Activated CD8-positive, alpha-beta T cell treated with anti-CD3 and anti-CD28 coated beads for 36 hours (primary cell): ENCODE data around the gene OIP5. TPM values are rescaled to one million over a fixed set of nuclear protein-coding genes. Genes with fewer than 3 reads are reported as not detected.
"Not testable (repeated sequence)": the region's sequence is repeated elsewhere in the genome, so short reads cannot be mapped to it uniquely, and the experiment has no call there.

Experiments used
- ATAC-seq: fragments of 200-7000 bp; cut with Tn5 transposase; one replicate; pipeline ENCODE4 v1.10.0; 2021; ENCODE audit warnings: mild to moderate bottlenecking, moderate library complexity
- CTCF ChIA-PET: fragments of 350-600 bp; sonication (Branson Sonifier 250); formaldehyde crosslinking; loops from one replicate; lab custom pipeline; 2021; ENCODE audit warnings: antibody characterized with exemption; lab: Charles Lee
- POLR2A ChIA-PET: fragments of 350-600 bp; sonication (Branson Sonifier 250); formaldehyde crosslinking; loops from one replicate; lab custom pipeline; 2021; ENCODE audit warnings: antibody characterized with exemption; lab: Charles Lee
- DNase-seq: peaks from one replicate; pipeline ENCODE4 v3.0.0-alpha.2; 2020
- H3K27ac Mint-ChIP-seq: one replicate; pipeline ENCODE4 v1.8.0; 2021; ENCODE audit warnings: mild to moderate bottlenecking, mixed read lengths
- H3K27me3 Mint-ChIP-seq: one replicate; pipeline ENCODE4 v1.8.0; 2021; ENCODE audit warnings: mixed read lengths
- H3K36me3 Mint-ChIP-seq: one replicate; pipeline ENCODE4 v1.8.0; 2021; ENCODE audit warnings: low read depth, mixed read lengths
- H3K4me1 Mint-ChIP-seq: one replicate; pipeline ENCODE4 v1.8.0; 2021; ENCODE audit warnings: low read depth, mixed read lengths
- H3K4me3 Mint-ChIP-seq: one replicate; pipeline ENCODE4 v1.8.0; 2021; ENCODE audit warnings: mild to moderate bottlenecking, moderate library complexity, mixed read lengths
- H3K9me3 Mint-ChIP-seq: one replicate; pipeline ENCODE4 v1.8.0; 2021; ENCODE audit warnings: mixed read lengths
- intact Hi-C: fragments of 100-400 bp; cut with micrococcal nuclease; formaldehyde crosslinking; loops from one replicate; pipeline ENCODE4 v1.10.0; 2022
- total RNA-seq, 2 experiments: library from RNA; stranded (reverse); gene quantifications; one replicate each; pipeline ENCODE4 v1.2.3, GENCODE V29; 2021
- TF ChIP-seq, protein P1 (sequence below): fragments of 200-600 bp; IDR thresholded peaks from one replicate; pipeline ENCODE4 v1.8.0; 2022; ENCODE audit warnings: antibody characterized with exemption, mild to moderate bottlenecking

OIP5 gene
- total RNA-seq, 2 experiments from 2014 or later, result 13.5 to 13.6 TPM

DNA sequence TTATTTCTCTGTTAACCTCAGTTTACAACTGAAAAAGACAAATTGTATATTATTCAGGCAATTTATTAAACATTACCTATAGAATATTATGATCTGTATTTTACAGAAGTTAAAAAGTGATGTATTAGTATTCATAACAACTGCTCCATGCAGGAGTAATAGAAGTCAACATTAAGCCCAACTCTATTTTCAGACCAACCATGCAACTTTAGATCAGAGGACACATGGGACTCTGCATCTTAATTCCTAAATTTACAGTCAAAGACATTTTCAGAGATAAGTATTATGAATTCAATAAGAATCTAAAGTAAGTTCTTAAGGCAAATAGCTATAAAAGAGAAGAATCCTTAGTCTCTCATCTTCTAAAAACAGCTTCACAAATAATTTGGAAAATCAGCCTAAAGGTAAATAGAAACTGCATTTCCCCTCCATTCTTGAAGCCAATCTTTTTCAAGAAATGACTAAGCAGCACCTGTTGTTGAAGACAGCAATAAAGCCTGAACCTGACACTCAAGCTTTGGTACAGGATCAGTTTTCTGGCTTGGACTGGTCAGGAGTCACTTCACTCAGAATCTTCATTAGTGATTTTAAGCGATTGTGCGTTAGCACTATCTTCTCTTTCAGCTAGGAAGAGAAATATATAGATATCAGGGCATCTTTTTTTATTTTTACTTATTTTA, 23.0 kb downstream of the OIP5 start:
- POLR2A ChIA-PET, result interaction anchor here (1.0 to 1.2 kb wide), 2 partner anchors 24 to 28 kb away, joined by 3 read pairs; partner anchors contain the start of gene NUSAP1
- CTCF ChIA-PET, result interaction anchor here (1.4 to 1.7 kb wide), 2 partner anchors 20 to 23 kb away, joined by 4 to 7 read pairs; partner anchors contain the start of genes NUSAP1 and OIP5

DNA sequence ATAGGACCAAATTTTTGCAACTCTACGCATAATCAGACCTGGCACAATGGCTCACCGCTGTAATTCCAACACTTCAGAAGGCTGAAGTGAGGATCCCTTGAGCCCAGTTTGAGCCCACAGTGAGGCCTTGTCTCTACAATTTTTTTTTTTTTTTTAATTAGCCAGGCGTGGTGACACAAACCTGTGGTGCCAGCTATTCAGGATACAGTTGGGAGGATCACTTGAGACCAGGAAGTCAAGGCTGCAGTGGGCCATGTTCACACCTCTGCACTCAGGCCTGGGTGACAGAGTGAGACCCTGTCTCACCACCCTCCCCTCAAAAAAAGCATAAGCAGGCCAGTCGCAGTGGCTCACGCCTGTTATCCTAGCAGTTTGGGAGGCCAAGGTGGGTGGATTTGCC, 24.7 kb downstream of the OIP5 start:
- Mint-ChIP-seq H3K4me1 (peaks cover 4% of the 10 kb centered on the region), H3K27me3 (no peaks in the 10 kb centered on the region), H3K9me3 (no peaks in the 10 kb centered on the region), H3K27ac (no peak overlapping the region), H3K4me3 (no peak overlapping the region), H3K36me3 (peaks cover 5% of the 10 kb centered on the region)
- intact Hi-C loops, result no loop called here
- TF ChIP-seq, protein P1, sequence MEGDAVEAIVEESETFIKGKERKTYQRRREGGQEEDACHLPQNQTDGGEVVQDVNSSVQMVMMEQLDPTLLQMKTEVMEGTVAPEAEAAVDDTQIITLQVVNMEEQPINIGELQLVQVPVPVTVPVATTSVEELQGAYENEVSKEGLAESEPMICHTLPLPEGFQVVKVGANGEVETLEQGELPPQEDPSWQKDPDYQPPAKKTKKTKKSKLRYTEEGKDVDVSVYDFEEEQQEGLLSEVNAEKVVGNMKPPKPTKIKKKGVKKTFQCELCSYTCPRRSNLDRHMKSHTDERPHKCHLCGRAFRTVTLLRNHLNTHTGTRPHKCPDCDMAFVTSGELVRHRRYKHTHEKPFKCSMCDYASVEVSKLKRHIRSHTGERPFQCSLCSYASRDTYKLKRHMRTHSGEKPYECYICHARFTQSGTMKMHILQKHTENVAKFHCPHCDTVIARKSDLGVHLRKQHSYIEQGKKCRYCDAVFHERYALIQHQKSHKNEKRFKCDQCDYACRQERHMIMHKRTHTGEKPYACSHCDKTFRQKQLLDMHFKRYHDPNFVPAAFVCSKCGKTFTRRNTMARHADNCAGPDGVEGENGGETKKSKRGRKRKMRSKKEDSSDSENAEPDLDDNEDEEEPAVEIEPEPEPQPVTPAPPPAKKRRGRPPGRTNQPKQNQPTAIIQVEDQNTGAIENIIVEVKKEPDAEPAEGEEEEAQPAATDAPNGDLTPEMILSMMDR, result no peak
- POLR2A ChIA-PET, result no interaction called here
- CTCF ChIA-PET, result no interaction called here
- no peak for DNase-seq
- no peak for ATAC-seq

More for the DNA sequence above, 23.0 kb downstream of the OIP5 start:
- intact Hi-C loops, result no loop called here
- ATAC-seq (no peak), DNase-seq (no peak)
- Mint-ChIP-seq H3K4me3 (no peak overlapping the region), H3K27me3 (no peaks in the 10 kb centered on the region), H3K4me1 (peaks cover 1% of the 10 kb centered on the region), H3K9me3 (no peaks in the 10 kb centered on the region), H3K27ac (no peak overlapping the region), H3K36me3 (peaks cover 9% of the 10 kb centered on the region)
- TF ChIP-seq, protein P1, result no peak

- Mint-ChIP-seq H3K9me3 (no peaks in the 10 kb centered on the region), H3K4me1 (peaks cover 10% of the 10 kb centered on the region), H3K4me3 (no peak overlapping the region), H3K27me3 (no peaks in the 10 kb centered on the region), H3K36me3 (peaks cover 17% of the 10 kb centered on the region), H3K27ac (no peak overlapping the region)
- DNase-seq, result no peak
- ChIA-PET POLR2A (no interaction called here), CTCF (interaction anchor here (0.6 kb wide), 1 partner anchor 18 kb away, joined by 5 read pairs; no protein-coding TSS in a partner anchor)
- ATAC-seq, result no peak
- TF ChIP-seq, protein P1, result no peak
- intact Hi-C loops, result no loop called here
These were observed 28.1 kb downstream of the OIP5 start for GRCh38 chr15:41304149-41304770.

- DNase-seq (no peak), ATAC-seq (no peak)
- Mint-ChIP-seq H3K4me1 (peaks cover 10% of the 10 kb centered on the region), H3K27ac (no peak overlapping the region), H3K9me3 (no peaks in the 10 kb centered on the region), H3K4me3 (no peak overlapping the region), H3K36me3 (peaks cover 23% of the 10 kb centered on the region), H3K27me3 (no peaks in the 10 kb centered on the region)
- ChIA-PET CTCF (no interaction called here), POLR2A (no interaction called here)
- TF ChIP-seq, protein P1, result no peak
- intact Hi-C loops, result no loop called here
These were observed 30.8 kb downstream of the OIP5 start for GRCh38 chr15:41301587-41301986.

GRCh38 chr15:41301139-41301538, 31.3 kb downstream of the OIP5 start:
- H3K27ac Mint-ChIP-seq, H3K4me3 Mint-ChIP-seq, DNase-seq, H3K9me3 Mint-ChIP-seq, CTCF ChIA-PET, H3K27me3 Mint-ChIP-seq, POLR2A ChIA-PET, H3K4me1 Mint-ChIP-seq, ATAC-seq, intact Hi-C loops: not testable (repeated sequence)
- peaks cover 24% of the 10 kb centered on the region for H3K36me3 Mint-ChIP-seq
